ENCODE results near the gene KRT27.

Gene KRT27, protein sequence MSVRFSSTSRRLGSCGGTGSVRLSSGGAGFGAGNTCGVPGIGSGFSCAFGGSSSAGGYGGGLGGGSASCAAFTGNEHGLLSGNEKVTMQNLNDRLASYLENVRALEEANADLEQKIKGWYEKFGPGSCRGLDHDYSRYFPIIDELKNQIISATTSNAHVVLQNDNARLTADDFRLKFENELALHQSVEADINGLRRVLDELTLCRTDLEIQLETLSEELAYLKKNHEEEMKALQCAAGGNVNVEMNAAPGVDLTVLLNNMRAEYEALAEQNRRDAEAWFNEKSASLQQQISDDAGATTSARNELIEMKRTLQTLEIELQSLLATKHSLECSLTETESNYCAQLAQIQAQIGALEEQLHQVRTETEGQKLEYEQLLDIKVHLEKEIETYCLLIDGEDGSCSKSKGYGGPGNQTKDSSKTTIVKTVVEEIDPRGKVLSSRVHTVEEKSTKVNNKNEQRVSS

GRCh38 chr17:40782450-40782849 is at the start of gene KRT27:
KRT27 (minus strand) TSS chr17:40782550; CDS start chr17:40782493, 57 bp downstream.
- no peak within 1 kb of the TSS for H3K27ac ChIP-seq
- TF ChIP-seq CTCF (conservative IDR thresholded peaks at IDR 0.05): no peak

DNA sequence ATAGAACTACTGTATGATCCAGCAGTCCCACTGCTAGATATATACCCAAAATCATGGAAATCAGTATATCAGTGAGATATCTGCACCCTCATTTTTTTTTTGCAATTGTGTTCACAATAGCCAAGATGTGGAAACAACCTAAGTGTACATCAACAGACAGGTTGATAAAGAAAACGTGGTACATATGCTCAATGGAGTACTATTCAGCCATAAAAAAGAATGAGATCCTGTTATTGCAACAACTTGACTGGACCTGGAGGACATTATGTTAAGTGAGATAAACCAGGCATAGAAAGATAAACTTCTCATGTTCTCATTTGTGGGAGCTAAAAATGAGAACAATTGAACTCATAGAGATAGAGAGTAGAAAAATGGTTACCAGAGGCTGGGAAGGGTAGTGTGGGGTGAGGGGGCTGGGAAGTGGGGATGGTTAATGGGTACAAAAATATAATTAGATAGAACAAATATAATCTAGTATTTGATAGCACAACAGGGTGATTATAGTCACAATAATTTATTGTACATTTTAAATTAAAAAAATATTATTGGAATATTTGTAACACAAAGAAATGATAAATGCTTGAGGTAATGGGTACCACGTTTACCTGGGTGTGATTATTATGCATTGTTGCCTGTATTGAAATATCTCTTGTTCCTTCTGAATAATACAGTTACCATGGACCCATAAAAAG is 47.9 kb upstream of the KRT27 start:
- H3K27ac ChIP-seq: no peak overlapping the region
- no peak for TF ChIP-seq CTCF (conservative IDR thresholded peaks at IDR 0.05)

GRCh38 chr17:40828454-40829044 is 46.2 kb upstream of the KRT27 start:
- no peak overlapping the region for H3K27ac ChIP-seq
- TF ChIP-seq CTCF (conservative IDR thresholded peaks at IDR 0.05): no peak

- TF ChIP-seq CTCF (conservative IDR thresholded peaks at IDR 0.05): no peak
- H3K27ac ChIP-seq: no peak overlapping the region
These were observed 45.5 kb upstream of the KRT27 start for GRCh38 chr17:40827746-40828453.

DNA sequence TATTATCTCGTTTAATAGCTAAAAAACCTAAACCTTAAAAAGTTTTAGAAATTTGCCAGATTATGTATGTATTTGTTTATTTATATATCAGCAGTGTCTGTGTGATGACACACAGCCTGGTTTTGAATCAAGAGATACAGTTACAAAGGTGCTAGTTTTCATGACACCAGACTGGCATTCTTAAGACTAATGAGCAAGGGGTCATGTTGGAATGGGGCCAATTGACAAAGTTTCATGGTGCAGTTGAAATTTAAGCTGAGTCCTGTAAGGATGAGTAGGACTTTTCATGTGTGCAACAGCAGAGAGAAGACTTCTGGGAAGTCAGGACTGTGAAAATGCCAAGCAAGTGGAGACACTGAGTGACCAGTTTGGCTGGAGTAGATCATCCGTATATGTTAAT is 43.2 kb upstream of the KRT27 start:
- no peak overlapping the region for H3K27ac ChIP-seq
- no peak for TF ChIP-seq CTCF (conservative IDR thresholded peaks at IDR 0.05)

- TF ChIP-seq CTCF (conservative IDR thresholded peaks at IDR 0.05): no peak
- H3K27ac ChIP-seq: no peak overlapping the region
These were observed 41.9 kb upstream of the KRT27 start for GRCh38 chr17:40824015-40824832.
